GM23338 (cell line): Measurements from ENCODE around the gene LIPA. TPM values are rescaled to one million over a fixed set of nuclear protein-coding genes. Genes with fewer than 3 reads are reported as not detected.

ENCODE experiments used
- ATAC-seq: fragments of 200-7000 bp; cut with Tn5 transposase; 3 replicates; pipeline ENCODE4 v1.9.1; 2020
- DNase-seq: peaks from one replicate; pipeline ENCODE4 v3.0.0-alpha.2; 2015; ENCODE audit warnings: low spot score
- H2AFZ ChIP-seq: fragments of 200-600 bp; sonication (generic); 2 replicates; pipeline ENCODE4 v1.8.0; 2016; ENCODE audit warnings: antibody characterized with exemption, mild to moderate bottlenecking, moderate library complexity
- H3F3A ChIP-seq: fragments of 200-600 bp; sonication (generic); replicated peaks from 2 replicates; pipeline ENCODE4 v1.8.0; 2017; ENCODE audit warnings: antibody characterized with exemption, mixed run types, low read depth
- H3K27ac ChIP-seq: fragments of 200-600 bp; sonication (generic); 2 replicates; pipeline ENCODE4 v1.6.1; 2016; ENCODE audit warnings: low read depth
- H3K27me3 ChIP-seq: fragments of 200-600 bp; sonication (generic); 2 replicates; pipeline ENCODE4 v1.8.0; 2016; ENCODE audit warnings: mild to moderate bottlenecking, mixed run types, moderate library complexity; ENCODE audit not compliant: insufficient read depth
- H3K36me3 ChIP-seq: fragments of 200-600 bp; sonication (generic); 2 replicates; pipeline ENCODE4 v1.8.0; 2016; ENCODE audit warnings: mild to moderate bottlenecking; ENCODE audit not compliant: insufficient read depth
- H3K4me1 ChIP-seq: fragments of 200-600 bp; sonication (generic); 2 replicates; pipeline ENCODE4 v1.8.0; 2016; ENCODE audit warnings: mild to moderate bottlenecking, moderate library complexity; ENCODE audit not compliant: insufficient read depth
- H3K4me2 ChIP-seq: fragments of 200-600 bp; sonication (generic); 2 replicates; pipeline ENCODE4 v1.7.1; 2017; ENCODE audit warnings: mixed run types
- H3K4me3 ChIP-seq: fragments of 200-600 bp; sonication (generic); 2 replicates; pipeline ENCODE4 v1.6.1; 2016; ENCODE audit warnings: mixed run types
- H3K79me2 ChIP-seq: fragments of 200-600 bp; sonication (generic); replicated peaks from 2 replicates; pipeline ENCODE4 v1.8.0; 2017; ENCODE audit warnings: mild to moderate bottlenecking; ENCODE audit not compliant: insufficient read depth
- H3K9me2 ChIP-seq: fragments of 200-600 bp; sonication (generic); 2 replicates; pipeline ENCODE4 v1.8.0; 2017; ENCODE audit not compliant: insufficient read depth
- H4K20me1 ChIP-seq: fragments of 200-600 bp; sonication (generic); replicated peaks from 2 replicates; pipeline ENCODE4 v1.8.0; 2017; ENCODE audit warnings: mild to moderate bottlenecking; ENCODE audit not compliant: insufficient read depth
- H3K27ac Mint-ChIP-seq: 2 replicates; pipeline ENCODE4 v1.8.0; 2020; ENCODE audit warnings: inconsistent platforms, mild to moderate bottlenecking, moderate library complexity, mixed read lengths
- H3K27me3 Mint-ChIP-seq: 3 replicates; pipeline ENCODE4 v1.8.0; 2022; ENCODE audit warnings: low read depth, mild to moderate bottlenecking, moderate library complexity, mixed read lengths, inconsistent platforms; ENCODE audit not compliant: insufficient read depth, poor library complexity
- H3K36me3 Mint-ChIP-seq: 3 replicates; pipeline ENCODE4 v1.8.0; 2021; ENCODE audit warnings: low read depth, mild to moderate bottlenecking, inconsistent platforms, moderate library complexity, mixed read lengths
- H3K4me1 Mint-ChIP-seq: 3 replicates; pipeline ENCODE4 v1.8.0; 2020; ENCODE audit warnings: mild to moderate bottlenecking, inconsistent platforms, mixed read lengths
- H3K4me3 Mint-ChIP-seq: 3 replicates; pipeline ENCODE4 v1.8.0; 2021; ENCODE audit warnings: moderate library complexity, mild to moderate bottlenecking, inconsistent platforms, mixed read lengths
- H3K9me3 Mint-ChIP-seq: 3 replicates; pipeline ENCODE4 v1.8.0; 2020; ENCODE audit warnings: moderate library complexity, mild to moderate bottlenecking, inconsistent platforms, mixed read lengths
- CTCF ChIP-seq, 2 experiments: fragments of 200-600 bp in 1 of 2; sonication (generic) in 1 of 2; conservative IDR thresholded peaks; 2 replicates each; pipeline versions ENCODE4 v1.5.1 to v1.6.1; 2016 to 2017; ENCODE audit warnings: antibody characterized with exemption in 2 of 2, low read depth in 2 of 2, mild to moderate bottlenecking in 2 of 2, moderate library complexity in 1 of 2
- ETS1 ChIP-seq: IDR thresholded peaks from 2 replicates; pipeline ENCODE4 v1.6.1; 2016; ENCODE audit warnings: antibody characterized with exemption
- EZH2phosphoT487 ChIP-seq: fragments of 200-600 bp; sonication (generic); IDR thresholded peaks from one replicate; pipeline ENCODE4 v1.8.1; 2018; ENCODE audit warnings: antibody characterized with exemption; ENCODE audit not compliant: unreplicated experiment
- POLR2AphosphoS5 ChIP-seq: IDR thresholded peaks from 2 replicates; pipeline ENCODE4 v1.6.1; 2016; ENCODE audit warnings: antibody characterized with exemption, low read depth
- ZNF331 ChIP-seq: fragments of 250-450 bp; sonication (Bioruptor Pico); IDR thresholded peaks from 2 replicates; pipeline ENCODE4 v1.5.0; 2020; ENCODE audit warnings: low read depth, mild to moderate bottlenecking, moderate library complexity
- ZNF462 ChIP-seq: fragments of 250-450 bp; sonication (Bioruptor Pico); IDR thresholded peaks from 2 replicates; pipeline ENCODE4 v1.5.0; 2020; ENCODE audit warnings: mild to moderate bottlenecking, moderate library complexity
- polyA plus RNA-seq: library from polyadenylated mRNA; unstranded; fragments of >200 nt; fragmentation: Nextera tagmentation; extraction: Ambion mirVana; gene quantifications from 2 replicates; pipeline ENCODE4 v1.2.1, GENCODE V29; 2016
- total RNA-seq: library from RNA; depleted of rRNA; stranded (reverse); fragments of >200 nt; shearing (Covaris generic); gene quantifications from 2 replicates; pipeline ENCODE4 v1.2.3, GENCODE V29; 2014

The LIPA gene
- total and polyA plus RNA-seq, 2 experiments from 2014 or later, result 37.8 to 86.3 TPM

- Histone ChIP-seq H3K4me2 (no peak overlapping the region), H3K27ac (no peak overlapping the region), H3K79me2 (no peaks in the 10 kb centered on the region), H3F3A (no peaks in the 10 kb centered on the region), H3K36me3 (no peaks in the 10 kb centered on the region), H4K20me1 (no peaks in the 10 kb centered on the region), H3K4me1 (peaks cover 6% of the 10 kb centered on the region), H3K4me3 (no peak overlapping the region), H2AFZ (no peak overlapping the region), H3K9me2 (no peaks in the 10 kb centered on the region), H3K27me3 (no peaks in the 10 kb centered on the region)
- DNase-seq, result no peak
- Mint-ChIP-seq H3K4me3 (no peak overlapping the region), H3K36me3 (no peaks in the 10 kb centered on the region), H3K27me3 (peaks cover 4% of the 10 kb centered on the region), H3K27ac (no peak overlapping the region), H3K4me1 (peaks cover 14% of the 10 kb centered on the region), H3K9me3 (no peaks in the 10 kb centered on the region; the same call in 2 of the 3 replicates)
- no peak for ATAC-seq
- TF ChIP-seq EZH2phosphoT487 (no peak), CTCF (conservative IDR thresholded peaks at IDR 0.05; ENCODE audit: low read depth in 2 of 2) (no peak), POLR2AphosphoS5 (no peak)
Observed at GRCh38 chr10:89216056-89216455, 35.5 kb downstream of the LIPA start.

- Mint-ChIP-seq H3K36me3 (no peaks in the 10 kb centered on the region), H3K27ac (no peak overlapping the region), H3K9me3 (no peaks in the 10 kb centered on the region; the same call in 2 of the 3 replicates), H3K4me1 (peaks cover 9% of the 10 kb centered on the region), H3K27me3 (peaks cover 7% of the 10 kb centered on the region), H3K4me3 (no peak overlapping the region)
- Histone ChIP-seq H3K27ac (no peak overlapping the region), H3F3A (no peaks in the 10 kb centered on the region), H3K4me3 (no peak overlapping the region), H3K4me2 (no peak overlapping the region), H4K20me1 (no peaks in the 10 kb centered on the region), H3K79me2 (no peaks in the 10 kb centered on the region), H2AFZ (no peak overlapping the region), H3K9me2 (no peaks in the 10 kb centered on the region), H3K36me3 (no peaks in the 10 kb centered on the region), H3K27me3 (no peaks in the 10 kb centered on the region), H3K4me1 (0 out of 2 replicates have a peak, but pooled peaks cover under 1% of the 10 kb centered on the region)
- TF ChIP-seq ZNF462 (no peak), ETS1 (no peak), ZNF331 (CRISPR knock-in tag) (no peak)
- DNase-seq, result no peak
- ATAC-seq, result no peak
Observed at GRCh38 chr10:89215511-89215910, 36.1 kb downstream of the LIPA start.
